GM19324 (cell line): Measurements from ENCODE around the gene SPINK2.
A peak's percentile ranks its signal among the peaks of the same experiment; 100 is the strongest.

Experiments
- ATAC-seq: cut with Tn5 transposase; IDR thresholded peaks from one replicate; pipeline ENCODE4 v1.9.1; 2021; ENCODE audit warnings: mild to moderate bottlenecking, moderate library complexity; ENCODE audit not compliant: unreplicated experiment, low FRiP score

SPINK2 gene, protein sequence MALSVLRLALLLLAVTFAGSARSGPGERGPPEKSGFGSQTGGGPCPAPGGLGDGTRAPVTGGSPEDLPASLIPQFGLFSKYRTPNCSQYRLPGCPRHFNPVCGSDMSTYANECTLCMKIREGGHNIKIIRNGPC

DNA sequence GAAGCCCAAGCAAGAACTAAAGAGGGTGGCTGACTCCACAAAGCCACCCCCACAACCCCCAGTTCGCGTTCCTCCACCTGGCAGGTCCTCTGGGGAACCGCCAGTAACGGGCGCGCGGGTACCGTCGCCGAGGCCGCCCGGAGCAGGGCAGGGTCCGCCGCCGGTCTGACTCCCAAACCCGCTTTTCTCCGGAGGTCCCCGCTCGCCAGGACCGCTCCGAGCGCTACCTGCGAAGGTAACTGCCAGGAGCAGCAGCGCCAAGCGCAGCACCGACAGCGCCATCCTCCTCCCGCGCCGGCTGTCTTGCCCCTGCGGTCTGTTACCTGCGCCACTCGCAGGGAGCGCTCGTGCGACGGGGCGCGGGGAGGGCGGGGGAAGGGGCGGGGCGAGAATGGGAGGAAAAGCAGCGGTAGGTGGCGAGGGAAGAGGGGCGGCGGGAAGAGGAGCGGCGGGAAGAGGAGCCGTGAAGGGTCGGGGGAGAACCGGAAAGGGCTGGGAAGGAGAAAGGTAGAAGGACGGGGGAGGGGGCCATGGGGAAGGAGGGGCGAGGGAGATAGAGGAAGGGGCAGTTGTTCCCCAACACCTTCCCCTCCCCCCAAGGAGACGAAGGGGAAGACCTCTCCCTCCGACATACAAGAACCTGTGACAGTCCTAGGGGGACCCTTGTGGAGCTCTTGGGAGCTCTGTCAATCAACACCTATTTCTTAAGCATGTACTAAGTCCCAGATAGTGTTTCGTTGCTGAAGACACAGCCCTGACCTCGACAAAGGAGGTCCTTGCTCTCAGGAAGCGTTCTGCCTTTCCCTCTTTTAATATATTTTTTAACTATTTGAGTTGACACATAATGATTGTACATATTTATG, at the start of gene SPINK2:
SPINK2 (minus strand) TSS at position 321 of the 863 bp plus-strand sequence; CDS start at position 282, 39 bp downstream.
- peak; percentile 68 for ATAC-seq

DNA sequence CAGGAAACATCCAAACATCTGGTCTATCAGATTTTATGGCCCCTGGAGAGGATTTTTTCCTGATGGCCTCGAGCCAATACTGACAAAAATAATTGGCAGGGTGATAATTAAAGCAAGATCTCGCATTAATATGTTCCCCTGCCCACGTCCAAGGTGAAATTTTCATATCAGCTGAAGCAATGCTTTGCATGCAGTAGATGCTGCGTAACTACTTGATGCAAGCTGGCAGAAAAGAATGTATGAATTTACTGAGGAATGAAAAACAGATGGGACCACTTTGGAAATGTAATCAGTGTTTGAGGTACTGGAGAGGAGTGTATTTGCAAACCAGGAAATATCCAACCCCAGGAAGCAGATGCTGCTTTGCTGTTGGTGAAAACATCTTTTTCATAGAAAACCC, 49.4 kb upstream of the SPINK2 start:
- no peak for ATAC-seq

- ATAC-seq, result no peak
These were observed 42.1 kb upstream of the SPINK2 start for GRCh38 chr4:56863441-56864139.

DNA sequence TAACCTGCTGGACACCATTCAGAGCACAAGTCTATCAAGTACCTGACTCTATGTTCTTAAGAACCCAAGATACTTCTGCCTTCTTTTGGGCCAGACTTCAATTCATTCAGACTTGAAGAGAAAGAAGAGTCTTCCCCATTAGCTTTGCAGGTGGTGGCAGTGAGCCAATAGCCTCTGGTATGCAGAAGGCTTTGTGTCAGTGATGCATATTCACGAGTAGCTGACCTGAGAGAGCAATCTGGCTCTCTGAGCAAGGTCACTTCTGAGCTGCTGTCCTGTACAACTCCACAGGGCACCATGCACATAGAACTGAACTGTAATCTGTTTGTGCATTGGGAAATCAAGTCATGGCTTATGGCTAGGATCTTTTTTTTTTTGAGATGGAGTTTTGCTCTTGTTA, 39.9 kb upstream of the SPINK2 start:
- ATAC-seq, result no peak

- no peak for ATAC-seq
These were observed 39.3 kb upstream of the SPINK2 start for GRCh38 chr4:56860781-56861180.

GRCh38 chr4:56859841-56860240, 38.3 kb upstream of the SPINK2 start:
- no peak for ATAC-seq

GRCh38 chr4:56857601-56858309, 36.3 kb upstream of the SPINK2 start:
- no peak for ATAC-seq

DNA sequence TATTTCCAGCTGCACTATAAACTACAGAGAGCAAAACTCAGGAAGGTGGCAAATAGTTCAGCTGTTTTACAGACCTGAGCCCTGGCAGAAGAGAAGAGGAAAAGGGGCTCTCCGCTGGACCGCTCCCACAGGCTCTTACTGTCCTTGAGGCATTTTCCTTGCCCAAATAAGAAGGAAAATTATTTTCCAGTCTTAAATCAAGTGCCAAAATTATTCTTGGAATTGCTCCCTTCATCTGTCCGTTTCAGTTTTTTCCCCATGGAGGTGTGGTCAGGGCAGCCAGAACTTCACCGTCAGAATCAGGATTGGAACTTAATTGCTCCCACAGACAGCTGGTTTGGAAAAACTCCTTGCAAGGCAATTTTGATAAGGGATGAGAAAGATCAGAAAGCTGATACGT, 35.2 kb upstream of the SPINK2 start:
- no peak for ATAC-seq

- ATAC-seq, result no peak
These were observed 29.4 kb upstream of the SPINK2 start for GRCh38 chr4:56850910-56851309.

GRCh38 chr4:56844802-56845580, 23.5 kb upstream of the SPINK2 start:
- ATAC-seq, result no peak

GRCh38 chr4:56843421-56843899, 22.0 kb upstream of the SPINK2 start:
- no peak for ATAC-seq

GRCh38 chr4:56840559-56840958, 19.1 kb upstream of the SPINK2 start:
- no peak for ATAC-seq

DNA sequence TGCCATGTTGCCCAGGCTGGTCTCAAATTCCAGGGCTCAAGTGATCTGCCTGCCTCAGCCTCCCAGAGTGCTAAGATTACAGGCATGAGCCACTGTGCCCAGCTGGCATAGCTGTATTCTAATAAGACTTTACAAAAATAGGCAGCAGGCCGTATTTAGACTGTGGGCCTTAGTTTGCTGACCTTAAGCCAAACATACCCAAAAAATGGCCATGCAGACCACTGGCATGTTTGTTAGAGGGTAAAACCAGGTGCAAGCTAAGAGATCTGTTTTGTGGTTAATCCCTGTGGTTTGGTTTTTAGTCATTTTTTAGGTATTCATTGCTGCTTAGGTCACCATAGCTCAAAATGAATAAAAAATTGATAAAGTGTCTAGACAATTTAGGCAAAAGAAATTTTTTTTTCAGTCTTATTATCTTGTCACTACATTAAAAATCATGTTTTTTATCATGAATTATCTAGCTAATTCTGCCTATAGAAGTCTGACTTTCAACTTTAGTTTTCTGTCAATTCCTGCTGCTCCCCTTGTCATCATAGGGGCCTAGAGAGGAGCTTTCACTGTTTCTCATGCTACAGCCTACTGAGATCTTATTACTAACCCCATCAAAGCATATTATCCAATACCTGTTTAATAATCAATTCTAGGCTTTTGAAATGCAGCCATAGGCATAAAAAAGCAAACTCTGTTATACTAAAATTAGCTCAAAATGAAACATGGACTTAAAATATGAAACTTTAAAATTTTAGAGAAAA, 7.5 kb upstream of the SPINK2 start:
- ATAC-seq, result no peak

- no peak for ATAC-seq
These were observed 2.6 kb upstream of the SPINK2 start for GRCh38 chr4:56823933-56824600.

- no peak for ATAC-seq
These were observed 2.7 kb downstream of the SPINK2 start for GRCh38 chr4:56818797-56819196.

DNA sequence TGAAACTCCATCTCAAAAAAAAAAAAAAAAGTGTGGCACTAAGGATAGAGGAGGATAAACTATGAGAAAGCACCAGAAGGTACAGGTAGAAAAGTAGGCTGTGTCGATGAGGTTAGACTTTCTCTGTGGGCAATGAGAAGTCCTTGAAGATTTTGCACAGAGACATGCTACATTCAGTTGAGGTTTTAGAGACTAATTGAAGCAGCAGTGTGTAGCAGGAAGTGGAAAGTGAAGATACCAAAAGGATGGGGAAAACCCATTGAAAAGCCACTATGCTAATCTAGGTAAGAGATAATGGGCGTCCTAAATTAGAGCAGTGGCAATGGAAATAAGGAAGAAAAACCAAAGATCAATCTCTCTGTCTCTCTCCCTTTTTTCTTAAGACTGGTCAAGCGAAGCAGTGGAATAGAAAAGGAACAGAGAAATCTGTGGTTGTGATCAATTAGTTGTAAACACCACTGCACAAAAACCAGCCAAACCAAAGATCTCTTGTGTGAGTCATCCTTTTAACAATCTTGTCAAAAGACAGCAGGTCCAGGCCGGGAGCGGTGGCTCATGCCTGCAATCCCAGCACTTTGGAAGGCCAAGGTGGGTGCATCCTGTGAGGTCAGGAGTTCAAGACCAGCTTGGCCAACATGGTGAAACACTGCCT, 3.5 kb downstream of the SPINK2 start:
- peak; percentile 74 for ATAC-seq

- ATAC-seq, result no peak
These were observed 14.8 kb downstream of the SPINK2 start for GRCh38 chr4:56806666-56807065.

- ATAC-seq, result no peak
These were observed 16.9 kb downstream of the SPINK2 start for GRCh38 chr4:56804551-56804950.
